GM12892 (cell line): Measurements from ENCODE around the gene TRPC1. TPM values are rescaled to one million over a fixed set of nuclear protein-coding genes. Genes with fewer than 3 reads are reported as not detected.
"Not testable (repeated sequence)": the region's sequence is repeated elsewhere in the genome, so short reads cannot be mapped to it uniquely, and the experiment has no call there.

Experiments
- DNase-seq: peaks from one replicate; pipeline ENCODE4 v3.0.0; 2011; ENCODE audit not compliant: insufficient read length
- FAIRE-seq: peaks from 2 replicates; lab custom pipeline; 2011; peaks lifted over from hg19 to GRCh38; lab: Jason Lieb, UNC
- POLR2A ChIP-seq: IDR thresholded peaks from 2 replicates; pipeline ENCODE4 v1.6.1; 2011; ENCODE audit warnings: low read depth, low read length, control low read depth
- POLR2AphosphoS5 ChIP-seq: IDR thresholded peaks from 2 replicates; pipeline ENCODE4 v1.6.1; 2011; ENCODE audit warnings: low read depth, low read length, control low read depth
- TAF1 ChIP-seq: IDR thresholded peaks from 2 replicates; pipeline ENCODE4 v1.6.1; 2011; ENCODE audit warnings: low read depth, mild to moderate bottlenecking, control low read depth, low read length, borderline replicate concordance
- polyA plus RNA-seq: library from polyadenylated mRNA; unstranded; fragments of >200 nt; gene quantifications from one replicate; pipeline ENCODE4 v1.2.1, GENCODE V29; 2012; ENCODE audit warnings: missing spikeins, inconsistent platforms; ENCODE audit not compliant: missing spikeins

Gene TRPC1
- polyA plus RNA-seq, result 0.70 TPM

GRCh38 chr3:142723968-142724681 lies at the start of gene TRPC1:
Gene TRPC1 (plus strand): TSS chr3:142724034. CDS start chr3:142724560, 526 bp downstream.
- TF ChIP-seq TAF1 (no peak), POLR2A (no peak), POLR2AphosphoS5 (no peak)
- FAIRE-seq (peak; percentile 82), DNase-seq (peak; percentile 82)

- FAIRE-seq, result no peak
- TF ChIP-seq TAF1 (no peak), POLR2A (no peak), POLR2AphosphoS5 (no peak)
- no peak for DNase-seq
Observed at GRCh38 chr3:142676151-142676550, 47.7 kb upstream of the TRPC1 start.

GRCh38 chr3:142680710-142681109 lies 43.1 kb upstream of the TRPC1 start:
- DNase-seq, result no peak
- TF ChIP-seq POLR2AphosphoS5 (no peak), POLR2A (no peak)
- FAIRE-seq, result no peak

- FAIRE-seq (no peak), DNase-seq (no peak)
- no peak for TF ChIP-seq POLR2A
- no peak for TF ChIP-seq TAF1
- no peak for TF ChIP-seq POLR2AphosphoS5
Observed at GRCh38 chr3:142690613-142691012, 33.2 kb upstream of the TRPC1 start.

- no peak for FAIRE-seq
Observed at GRCh38 chr3:142691527-142691926, 32.3 kb upstream of the TRPC1 start.

GRCh38 chr3:142693136-142693853 lies 30.5 kb upstream of the TRPC1 start:
- TF ChIP-seq POLR2A (no peak), TAF1 (no peak), POLR2AphosphoS5 (no peak)
- FAIRE-seq, result peak; percentile 30
- DNase-seq, result no peak

More at GRCh38 chr3:142691527-142691926, 32.3 kb upstream of the TRPC1 start:
- DNase-seq, result no peak
- TF ChIP-seq POLR2A (no peak), POLR2AphosphoS5 (no peak), TAF1 (no peak)

- no peak for TF ChIP-seq TAF1
- TF ChIP-seq POLR2A, result no peak
- no peak for TF ChIP-seq POLR2AphosphoS5
- DNase-seq (no peak), FAIRE-seq (no peak)
Observed at GRCh38 chr3:142694225-142694624, 29.6 kb upstream of the TRPC1 start.

GRCh38 chr3:142705198-142705597 lies 18.6 kb upstream of the TRPC1 start:
- FAIRE-seq (no peak), DNase-seq (no peak)
- no peak for TF ChIP-seq TAF1
- no peak for TF ChIP-seq POLR2A
- no peak for TF ChIP-seq POLR2AphosphoS5

GRCh38 chr3:142706321-142707127 lies 17.3 kb upstream of the TRPC1 start:
- DNase-seq, result no peak
- FAIRE-seq, result no peak
- TF ChIP-seq POLR2A (no peak), POLR2AphosphoS5 (no peak), TAF1 (no peak)

- DNase-seq (no peak), FAIRE-seq (no peak)
- TF ChIP-seq POLR2A, result no peak
- no peak for TF ChIP-seq POLR2AphosphoS5
- no peak for TF ChIP-seq TAF1
Observed at GRCh38 chr3:142709207-142709606, 14.6 kb upstream of the TRPC1 start.

GRCh38 chr3:142714882-142715281 lies 9.0 kb upstream of the TRPC1 start:
- not testable (repeated sequence) for FAIRE-seq, DNase-seq

- FAIRE-seq (no peak), DNase-seq (no peak)
- TF ChIP-seq TAF1 (no peak), POLR2A (no peak), POLR2AphosphoS5 (no peak)
Observed at GRCh38 chr3:142716102-142716501, 7.7 kb upstream of the TRPC1 start.

GRCh38 chr3:142723665-142723967 lies 218 bp upstream of the TRPC1 start:
- TF ChIP-seq TAF1 (no peak), POLR2AphosphoS5 (no peak)
- FAIRE-seq (no peak), DNase-seq (no peak)
